HepG2 (cell line): Measurements from ENCODE around the gene INF2. TPM values are rescaled to one million over a fixed set of nuclear protein-coding genes. Genes with fewer than 3 reads are reported as not detected.

ENCODE experiments used
- ATF7-NPFF ChIP-seq: sonication (generic); formaldehyde crosslinking; IDR thresholded peaks from 2 replicates; pipeline ENCODE4 v1.8.1; 2023; ENCODE audit warnings: mild to moderate bottlenecking, low read depth, missing genetic modification reagents, moderate library complexity
- BRCA1 ChIP-seq: sonication (generic); formaldehyde crosslinking; IDR thresholded peaks from 2 replicates; pipeline ENCODE4 v1.4.0; 2020; ENCODE audit warnings: missing genetic modification reagents
- BRD4 ChIP-seq: sonication (generic); formaldehyde crosslinking; IDR thresholded peaks from 2 replicates; pipeline ENCODE4 v1.4.0; 2020; ENCODE audit warnings: missing genetic modification reagents
- CEBPB ChIP-seq: IDR thresholded peaks from 2 replicates; pipeline ENCODE4 v1.6.1; 2011; ENCODE audit warnings: low read depth, low read length, improper control_type of control experiment, borderline replicate concordance
- CSRNP1 ChIP-seq: sonication (generic); formaldehyde crosslinking; IDR thresholded peaks from 2 replicates; pipeline ENCODE4 v1.8.1; 2023; ENCODE audit warnings: mild to moderate bottlenecking, missing genetic modification reagents
- DNMT1 ChIP-seq: sonication (generic); formaldehyde crosslinking; IDR thresholded peaks from 2 replicates; pipeline ENCODE4 v1.5.1; 2020; ENCODE audit warnings: mild to moderate bottlenecking, missing genetic modification reagents
- FOSL2 ChIP-seq: sonication (generic); formaldehyde crosslinking; IDR thresholded peaks from 2 replicates; pipeline ENCODE4 v1.4.0; 2020; ENCODE audit warnings: missing genetic modification reagents
- HDAC2 ChIP-seq: sonication (generic); formaldehyde crosslinking; IDR thresholded peaks from 2 replicates; pipeline ENCODE4 v1.4.0; 2020; ENCODE audit warnings: missing genetic modification reagents
- HMGA1 ChIP-seq: sonication (generic); formaldehyde crosslinking; conservative IDR thresholded peaks from 2 replicates; pipeline ENCODE4 v1.4.0; 2020; ENCODE audit warnings: missing genetic modification reagents
- HOXA5 ChIP-seq: sonication (generic); formaldehyde crosslinking; IDR thresholded peaks from 2 replicates; pipeline ENCODE4 v1.4.0; 2020; ENCODE audit warnings: missing genetic modification reagents
- ISL2 ChIP-seq: sonication (generic); formaldehyde crosslinking; IDR thresholded peaks from 2 replicates; pipeline ENCODE4 v1.5.0; 2020; ENCODE audit warnings: missing genetic modification reagents
- NBN ChIP-seq: fragments of 450-650 bp; conservative IDR thresholded peaks from 2 replicates; pipeline ENCODE4 v1.6.1; 2017
- NPAS2 ChIP-seq: sonication (generic); formaldehyde crosslinking; IDR thresholded peaks from 2 replicates; pipeline ENCODE4 v1.8.0; 2022; ENCODE audit warnings: mild to moderate bottlenecking, missing genetic modification reagents, borderline replicate concordance
- NR2C2 ChIP-seq: sonication (generic); formaldehyde crosslinking; IDR thresholded peaks from 2 replicates; pipeline ENCODE4 v1.4.0; 2020; ENCODE audit warnings: missing genetic modification reagents, mild to moderate bottlenecking, moderate library complexity, borderline replicate concordance
- NR2F6 ChIP-seq, 2 experiments: IDR thresholded peaks; 2 replicates each; pipeline ENCODE4 v1.6.1; 2016; ENCODE audit warnings: antibody characterized with exemption in 1 of 2, mild to moderate bottlenecking in 1 of 2
- POLR2A ChIP-seq, 2 experiments: IDR thresholded peaks; 2 replicates each; pipeline ENCODE4 v1.6.1; 2011; ENCODE audit warnings: low read depth in 2 of 2, low read length in 2 of 2, mild to moderate bottlenecking in 1 of 2, moderate library complexity in 1 of 2; ENCODE audit not compliant: insufficient read depth in 1 of 2
- POLR2G ChIP-seq: fragments of 200-400 bp; formaldehyde crosslinking; IDR thresholded peaks from 2 replicates; pipeline ENCODE4 v1.6.1; 2018; ENCODE audit warnings: mild to moderate bottlenecking, low read depth, low read length, moderate library complexity
- SRSF4 ChIP-seq: fragments of 200-400 bp; formaldehyde crosslinking; IDR thresholded peaks from one replicate; pipeline ENCODE4 v1.6.1; 2018; ENCODE audit warnings: mild to moderate bottlenecking, low read depth, low read length, moderate library complexity; ENCODE audit not compliant: poor library complexity, severe bottlenecking
- ZNF136 ChIP-seq: sonication (generic); formaldehyde crosslinking; IDR thresholded peaks from 2 replicates; pipeline ENCODE4 v1.8.1; 2022; ENCODE audit warnings: low read depth, mild to moderate bottlenecking, moderate library complexity, missing genetic modification reagents
- ZNF17 ChIP-seq: sonication (generic); formaldehyde crosslinking; IDR thresholded peaks from 2 replicates; pipeline ENCODE4 v1.5.0; 2020; ENCODE audit warnings: mild to moderate bottlenecking, missing genetic modification reagents
- ZNF343 ChIP-seq: sonication (generic); formaldehyde crosslinking; IDR thresholded peaks from 2 replicates; pipeline ENCODE4 v1.4.0; 2020; ENCODE audit warnings: mild to moderate bottlenecking, missing genetic modification reagents
- ZNF460 ChIP-seq: sonication (generic); formaldehyde crosslinking; IDR thresholded peaks from 2 replicates; pipeline ENCODE4 v1.5.1; 2020; ENCODE audit warnings: missing genetic modification reagents, mild to moderate bottlenecking, borderline replicate concordance
- ZNF512B ChIP-seq: sonication (generic); formaldehyde crosslinking; IDR thresholded peaks from 2 replicates; pipeline ENCODE4 v1.5.1; 2020; ENCODE audit warnings: missing genetic modification reagents, mild to moderate bottlenecking, borderline replicate concordance
- ZNF558 ChIP-seq: sonication (generic); formaldehyde crosslinking; IDR thresholded peaks from 2 replicates; pipeline ENCODE4 v1.9.0; 2022; ENCODE audit warnings: mild to moderate bottlenecking, missing genetic modification reagents, borderline replicate concordance
- ZNF564 ChIP-seq: sonication (generic); formaldehyde crosslinking; IDR thresholded peaks from 2 replicates; pipeline ENCODE4 v1.8.1; 2023; ENCODE audit warnings: mild to moderate bottlenecking, missing genetic modification reagents
- ZNF616 ChIP-seq: sonication (generic); formaldehyde crosslinking; IDR thresholded peaks from 2 replicates; pipeline ENCODE4 v1.5.0; 2020; ENCODE audit warnings: low read depth, mild to moderate bottlenecking, missing genetic modification reagents
- polyA plus RNA-seq, 8 experiments: library from polyadenylated mRNA; depleted of rRNA in 3 of 8; stranded (reverse) in 7 of 8; unstranded in 1 of 8; fragments of >200 nt; fragmentation: Illumina TruSeq in 4 of 8; extraction: Trizol in 4 of 8; gene quantifications; 2 replicates each; pipeline versions ENCODE4 v1.2.1 to v1.2.3, GENCODE V29; 2011 to 2016; ENCODE audit warnings: low read depth in 4 of 8, missing spikeins in 1 of 8, mixed read lengths in 1 of 8; ENCODE audit not compliant: insufficient read depth in 1 of 8
- total RNA-seq, 5 experiments: library from RNA; depleted of rRNA; stranded (reverse); fragments of >200 nt; fragmentation: Illumina TruSeq; extraction: Trizol; gene quantifications; 2 replicates each; pipeline ENCODE4 v1.2.3, GENCODE V29; 2016; ENCODE audit warnings: low read depth in 1 of 5

The INF2 gene
- total and polyA plus RNA-seq, 2 of the 13 experiments (the other 11 are each of a cell fraction or from before 2014, with no cell fraction given) = 16.4 to 26.4 TPM

GRCh38 chr14:104687601-104688504, 1.6 kb upstream of the INF2 start (continued):
- TF ChIP-seq ISL2 (CRISPR knock-in tag) (peak; percentile 62), DNMT1 (no peak), ZNF558 (CRISPR knock-in tag) (peak; percentile 88; the same call in 1 of the 2 replicates), HMGA1 (CRISPR knock-in tag) (no peak), FOSL2 (CRISPR knock-in tag) (peak; percentile 88), ZNF17 (CRISPR knock-in tag) (no peak), SRSF4 (no peak), BRD4 (CRISPR knock-in tag) (peak; percentile 52; the same call in 1 of the 2 replicates), ZNF564 (peak; percentile 86; the same call in 1 of the 2 replicates), ATF7-NPFF (CRISPR knock-in tag) (peak; percentile 44; the same call in 1 of the 2 replicates), ZNF343 (peak; percentile 38; the same call in 1 of the 2 replicates), NPAS2 (CRISPR knock-in tag) (no peak), ZNF136 (no peak), ZNF512B (CRISPR knock-in tag) (0 out of 2 replicates have a peak, but pooled peaks have one; percentile 61), POLR2G (peak; percentile 75; the same call in 1 of the 2 replicates), NR2F6 (IDR thresholded peaks at IDR 0.05) (no peak; the same call in 1 of the 2 replicates), NR2F6 (CRISPR knock-in tag; IDR thresholded peaks at IDR 0.05) (peak; percentile 73), NBN (no peak), ZNF616 (CRISPR knock-in tag) (0 out of 2 replicates have a peak, but pooled peaks have one; percentile 8), POLR2A (IDR thresholded peaks at IDR 0.05; ENCODE audit: insufficient read depth in 1 of 2, low read depth in 2 of 2, low read length in 2 of 2) (peak in 1 of 2 experiments; percentile 69; a peak in 2 of 4 replicates), CEBPB (no peak), HDAC2 (CRISPR knock-in tag) (peak; percentile 59; the same call in 1 of the 2 replicates), NR2C2 (CRISPR knock-in tag) (no peak), BRCA1 (CRISPR knock-in tag) (peak; percentile 47; the same call in 1 of the 2 replicates), CSRNP1 (CRISPR knock-in tag) (peak; percentile 63; the same call in 1 of the 2 replicates), ZNF460 (no peak; the same call in 1 of the 2 replicates), HOXA5 (CRISPR knock-in tag) (peak; percentile 47)
